Epithelial cell of proximal tubule (primary cell): Measurements from ENCODE around the gene EPS8L2. TPM values are rescaled to one million over a fixed set of nuclear protein-coding genes. Genes with fewer than 3 reads are reported as not detected.
"Not testable (repeated sequence)": the region's sequence is repeated elsewhere in the genome, so short reads cannot be mapped to it uniquely, and the experiment has no call there.

Experiments
- DNase-seq: peaks from one replicate; pipeline ENCODE4 v3.0.0-alpha.2; 2011; ENCODE audit warnings: low read depth
- H3K4me3 ChIP-seq: 2 replicates; pipeline ENCODE4 v1.5.1; 2011; ENCODE audit warnings: low read depth, mild to moderate bottlenecking, low read length
- total RNA-seq: library from RNA; depleted of rRNA; stranded (reverse); fragments of >200 nt; gene quantifications from 2 replicates; pipeline ENCODE4 v1.2.3, GENCODE V29; 2015
- TF ChIP-seq, protein P1 (sequence below): conservative IDR thresholded peaks from 2 replicates; pipeline ENCODE4 v1.5.1; 2012; ENCODE audit warnings: low read depth, mild to moderate bottlenecking, low read length

EPS8L2 gene
- total RNA-seq, 1 donor from 2014 or later, result 151 TPM

DNA sequence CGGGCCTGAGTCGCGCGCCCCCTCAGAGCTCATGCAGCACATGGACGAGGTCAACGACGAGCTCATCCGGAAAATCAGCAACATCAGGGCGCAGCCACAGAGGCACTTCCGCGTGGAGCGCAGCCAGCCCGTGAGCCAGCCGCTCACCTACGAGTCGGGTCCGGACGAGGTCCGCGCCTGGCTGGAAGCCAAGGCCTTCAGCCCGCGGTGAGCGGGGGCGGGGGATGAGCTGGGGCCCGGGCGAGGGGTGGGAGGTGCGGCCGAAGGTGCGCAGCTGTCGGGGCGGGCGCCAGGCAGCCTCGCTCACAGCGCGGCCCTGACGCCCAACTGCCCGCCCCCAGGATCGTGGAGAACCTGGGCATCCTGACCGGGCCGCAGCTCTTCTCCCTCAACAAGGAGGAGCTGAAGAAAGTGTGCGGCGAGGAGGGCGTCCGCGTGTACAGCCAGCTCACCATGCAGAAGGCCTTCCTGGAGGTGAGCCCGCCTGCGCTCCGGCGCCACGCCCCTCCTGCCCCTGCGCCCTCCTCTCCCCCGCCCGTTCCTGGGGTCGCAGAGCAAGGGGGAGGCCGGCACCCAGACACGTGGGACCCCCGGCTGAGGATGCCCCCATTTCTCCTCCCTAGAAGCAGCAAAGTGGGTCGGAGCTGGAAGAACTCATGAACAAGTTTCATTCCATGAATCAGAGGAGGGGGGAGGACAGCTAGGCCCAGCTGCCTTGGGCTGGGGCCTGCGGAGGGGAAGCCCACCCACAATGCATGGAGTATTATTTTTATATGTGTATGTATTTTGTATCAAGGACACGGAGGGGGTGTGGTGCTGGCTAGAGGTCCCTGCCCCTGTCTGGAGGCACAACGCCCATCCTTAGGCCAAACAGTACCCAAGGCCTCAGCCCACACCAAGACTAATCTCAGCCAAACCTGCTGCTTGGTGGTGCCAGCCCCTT lies 20.5 kb downstream of the EPS8L2 start:
- TF ChIP-seq, protein P1, sequence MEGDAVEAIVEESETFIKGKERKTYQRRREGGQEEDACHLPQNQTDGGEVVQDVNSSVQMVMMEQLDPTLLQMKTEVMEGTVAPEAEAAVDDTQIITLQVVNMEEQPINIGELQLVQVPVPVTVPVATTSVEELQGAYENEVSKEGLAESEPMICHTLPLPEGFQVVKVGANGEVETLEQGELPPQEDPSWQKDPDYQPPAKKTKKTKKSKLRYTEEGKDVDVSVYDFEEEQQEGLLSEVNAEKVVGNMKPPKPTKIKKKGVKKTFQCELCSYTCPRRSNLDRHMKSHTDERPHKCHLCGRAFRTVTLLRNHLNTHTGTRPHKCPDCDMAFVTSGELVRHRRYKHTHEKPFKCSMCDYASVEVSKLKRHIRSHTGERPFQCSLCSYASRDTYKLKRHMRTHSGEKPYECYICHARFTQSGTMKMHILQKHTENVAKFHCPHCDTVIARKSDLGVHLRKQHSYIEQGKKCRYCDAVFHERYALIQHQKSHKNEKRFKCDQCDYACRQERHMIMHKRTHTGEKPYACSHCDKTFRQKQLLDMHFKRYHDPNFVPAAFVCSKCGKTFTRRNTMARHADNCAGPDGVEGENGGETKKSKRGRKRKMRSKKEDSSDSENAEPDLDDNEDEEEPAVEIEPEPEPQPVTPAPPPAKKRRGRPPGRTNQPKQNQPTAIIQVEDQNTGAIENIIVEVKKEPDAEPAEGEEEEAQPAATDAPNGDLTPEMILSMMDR, result no peak
- H3K4me3 ChIP-seq, result no peak overlapping the region
- DNase-seq, result no peak

GRCh38 chr11:727281-727701 lies 21.3 kb downstream of the EPS8L2 start:
- TF ChIP-seq, protein P1, result no peak
- DNase-seq, result no peak

GRCh38 chr11:727859-728748 lies 22.1 kb downstream of the EPS8L2 start:
- TF ChIP-seq, protein P1, result peak; percentile 99
- no peak for DNase-seq
- no peak overlapping the region for H3K4me3 ChIP-seq

More at GRCh38 chr11:727281-727701, 21.3 kb downstream of the EPS8L2 start:
- H3K4me3 ChIP-seq, result no peak overlapping the region

- no peak for DNase-seq
Observed at GRCh38 chr11:728901-729491, 23.0 kb downstream of the EPS8L2 start.

DNA sequence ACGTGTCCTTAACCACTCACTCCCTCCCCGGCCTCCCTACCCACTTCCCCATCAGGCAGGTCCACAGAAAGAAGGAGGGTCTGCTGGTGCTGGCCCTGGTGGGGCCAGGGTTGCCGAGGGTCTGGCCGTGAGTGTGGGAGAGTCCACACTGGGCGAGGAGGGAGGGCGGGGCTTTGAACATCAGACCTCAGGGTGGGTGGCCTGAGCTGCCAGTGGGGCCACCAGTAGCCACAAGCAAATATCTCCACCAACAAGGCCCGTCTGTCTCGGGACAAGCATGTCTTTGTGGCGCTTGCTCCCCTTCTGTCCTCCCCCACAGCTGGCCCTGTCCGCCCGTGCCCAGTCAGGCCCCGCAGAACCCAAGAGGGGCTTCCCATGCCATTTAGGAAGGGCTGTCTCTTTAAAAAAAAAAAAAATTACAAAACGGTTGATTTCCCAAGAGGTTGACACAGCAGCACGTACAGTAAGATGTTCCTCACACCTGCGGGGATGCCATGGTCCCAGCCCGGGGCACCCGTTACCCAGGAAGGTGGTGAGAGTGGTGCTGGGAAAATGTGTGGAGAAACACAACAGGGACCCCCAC lies 23.6 kb downstream of the EPS8L2 start:
- H3K4me3 ChIP-seq, result no peak overlapping the region
- TF ChIP-seq, protein P1, result no peak
- no peak for DNase-seq

More at GRCh38 chr11:728901-729491, 23.0 kb downstream of the EPS8L2 start:
- TF ChIP-seq, protein P1, result no peak
- H3K4me3 ChIP-seq, result no peak overlapping the region

DNA sequence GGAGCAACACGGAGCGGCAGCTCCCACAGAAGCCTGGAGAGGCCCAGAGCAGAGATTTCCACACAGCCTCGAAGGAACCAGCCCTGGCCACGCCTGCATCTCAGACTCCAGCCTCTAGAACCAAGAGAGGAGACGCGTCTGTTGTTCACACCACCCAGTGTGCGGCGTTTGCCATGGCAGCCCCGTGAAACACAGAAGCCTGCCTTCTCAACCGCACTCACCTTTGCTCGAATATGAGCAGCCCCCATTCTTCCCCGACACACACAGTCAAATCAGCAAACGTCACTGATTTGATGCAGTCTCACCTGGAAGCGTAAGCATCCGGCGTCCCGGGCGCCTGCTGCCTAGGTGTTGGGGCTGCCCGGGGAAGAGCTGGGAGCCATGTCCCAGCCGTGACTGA lies 27.0 kb downstream of the EPS8L2 start:
- TF ChIP-seq, protein P1, result no peak
- no peak for DNase-seq
- no peak overlapping the region for H3K4me3 ChIP-seq

DNA sequence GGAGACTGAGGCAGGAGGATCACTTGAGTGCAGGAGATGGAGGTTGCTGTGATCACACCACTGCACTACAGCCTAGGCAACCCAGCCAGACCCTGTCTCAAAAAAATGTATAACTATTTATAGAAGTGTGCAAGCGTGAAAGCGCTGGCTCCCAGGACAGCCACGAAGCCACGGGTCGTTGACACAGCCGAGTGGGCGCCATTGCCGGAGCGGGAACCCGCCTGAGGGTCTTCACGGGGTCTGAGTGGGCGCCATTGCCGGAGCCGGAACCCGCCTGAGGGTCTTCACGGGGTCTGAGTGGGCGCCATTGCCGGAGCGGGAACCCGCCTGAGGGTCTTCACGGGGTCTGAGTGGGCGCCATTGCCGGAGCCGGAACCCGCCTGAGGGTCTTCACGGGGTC lies 28.5 kb downstream of the EPS8L2 start:
- H3K4me3 ChIP-seq, DNase-seq: not testable (repeated sequence)
